Sigmoid colon (tissue), 7 donors: ENCODE results near the gene DCLK2. TPM values are rescaled to one million over a fixed set of nuclear protein-coding genes. Genes with fewer than 3 reads are reported as not detected.

ENCODE experiments used
- DNase-seq: peaks from one replicate; pipeline ENCODE4 v3.0.0-alpha.2; 2019
- H3K27ac ChIP-seq, 4 donors: fragments of 200-600 bp; sonication (generic); one replicate each; pipeline ENCODE4 v1.5.1; 2016 to 2019; ENCODE audit warnings: mild to moderate bottlenecking in 1 of 4
- H3K27me3 ChIP-seq, 3 donors: fragments of 200-600 bp; sonication (generic); one replicate each; pipeline ENCODE4 v1.5.1; 2019; ENCODE audit warnings: mild to moderate bottlenecking in 1 of 3
- H3K36me3 ChIP-seq, 4 donors: fragments of 200-600 bp; sonication (generic); one replicate each; pipeline ENCODE4 v1.5.1; 2016 to 2019
- H3K4me1 ChIP-seq, 4 donors: fragments of 200-600 bp; sonication (generic); one replicate each; pipeline ENCODE4 v1.5.1; 2017 to 2019
- H3K4me3 ChIP-seq, 4 donors: fragments of 200-600 bp; sonication (generic); one replicate each; pipeline ENCODE4 v1.5.1; 2017 to 2019; ENCODE audit warnings: mild to moderate bottlenecking in 2 of 4, moderate library complexity in 1 of 4
- H3K9me3 ChIP-seq, 4 donors: fragments of 200-600 bp in 3 of 4; sonication (generic) in 3 of 4; one replicate each; pipeline versions ENCODE4 v1.5.1 to v1.6.1; 2013 to 2019
- CTCF ChIP-seq, 4 experiments: fragments of 450-650 bp in 3 of 4; fragments of 200-600 bp in 1 of 4; IDR thresholded peaks; one replicate each; pipeline ENCODE4 v1.5.1; 2016 to 2019; ENCODE audit warnings: antibody characterized with exemption in 4 of 4, mild to moderate bottlenecking in 3 of 4, moderate library complexity in 2 of 4
- EP300 ChIP-seq, 4 donors: sonication (generic); formaldehyde crosslinking; IDR thresholded peaks; one replicate each; pipeline ENCODE4 v1.6.1; 2017; ENCODE audit warnings: antibody characterized with exemption in 4 of 4
- POLR2A ChIP-seq, 2 donors: fragments of 450-650 bp; IDR thresholded peaks; one replicate each; pipeline ENCODE4 v1.6.1; 2016; ENCODE audit warnings: antibody characterized with exemption in 2 of 2, mild to moderate bottlenecking in 2 of 2, moderate library complexity in 2 of 2
- POLR2AphosphoS5 ChIP-seq, 4 donors: sonication (generic); formaldehyde crosslinking; IDR thresholded peaks; one replicate each; pipeline ENCODE4 v1.6.1; 2017; ENCODE audit warnings: antibody characterized with exemption in 4 of 4
- WGBS, 2 donors: extraction: QIAGEN DNeasy Blood & Tissue Kit; methylation state at CpG; one replicate each; pipeline ENCODE4 v1.1.7; 2013; 5-methylcytosine and 5-hydroxymethylcytosine counted together
- intact Hi-C: fragments of 100-400 bp; cut with DNase I; formaldehyde crosslinking; loops from one replicate; pipeline ENCODE4 v1.15.1; 2023
- polyA plus RNA-seq, 3 donors: library from polyadenylated mRNA; stranded (reverse); fragments of 200-250 nt; gene quantifications; one replicate each; pipeline ENCODE4 v1.2.3, GENCODE V29; 2013
- total RNA-seq, 4 donors: library from RNA; depleted of rRNA; stranded (reverse); fragments of >200 nt; gene quantifications; one replicate each; pipeline ENCODE4 v1.1.0, GENCODE V29; 2016
- donor health status: healthy with polysubstance abuse.
- donor health status: Bipolar disorder and iron deficiency.
- donor health status: healthy.

Gene DCLK2
- total and polyA plus RNA-seq, 7 donors, result 0.69 to 30.7 (median 9.4) TPM

- intact Hi-C loops, result loop anchor here (10.0 kb wide), 1 partner anchor 74 kb away; no protein-coding TSS in a partner anchor
- Histone ChIP-seq H3K27me3 (no peaks in the 10 kb centered on the region), H3K9me3 (no peaks in the 10 kb centered on the region), H3K36me3 (no peaks in the 10 kb centered on the region), H3K4me1 (peaks cover 0 to 19% (median 7%) of the 10 kb centered on the region in 4 donors), H3K27ac (no peak overlapping the region), H3K4me3 (no peak overlapping the region)
- no peak for DNase-seq
- WGBS, 2 donors, result 27 to 63% methylated on average over 4 of the region's 4 CpGs
- TF ChIP-seq POLR2AphosphoS5 (IDR thresholded peaks at IDR 0.05) (no peak), POLR2A (IDR thresholded peaks at IDR 0.05) (no peak), CTCF (IDR thresholded peaks at IDR 0.05) (no peak), EP300 (IDR thresholded peaks at IDR 0.05) (no peak)
These were observed 7.6 kb upstream of the DCLK2 start for GRCh38 chr4:150070464-150071170.

DNA sequence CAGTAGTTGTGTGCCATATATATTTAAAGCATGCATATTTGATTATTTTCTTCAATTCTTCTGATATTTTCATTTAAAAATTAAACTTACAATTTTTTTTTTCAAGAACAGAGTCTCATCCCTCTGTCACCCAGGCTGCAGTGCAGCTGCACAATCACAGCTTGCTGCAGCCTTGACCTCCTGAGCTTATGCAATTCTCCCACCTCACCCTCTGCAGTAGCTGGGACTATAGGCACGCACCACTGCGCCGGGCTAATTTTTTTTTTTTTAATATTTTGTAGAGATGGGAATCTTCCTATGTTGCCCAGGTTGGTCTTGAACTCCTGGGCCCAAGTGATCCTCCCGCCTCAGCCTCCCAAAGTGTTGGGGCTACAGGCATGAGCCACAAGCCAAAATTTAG lies 5.8 kb upstream of the DCLK2 start:
- intact Hi-C loops, result loop anchor here (10.0 kb wide), 1 partner anchor 72 kb away; no protein-coding TSS in a partner anchor
- H3K4me1 ChIP-seq, result peaks cover 0 to 24% (median 9%) of the 10 kb centered on the region in 4 donors
- no peak overlapping the region for H3K4me3 ChIP-seq
- H3K27me3 ChIP-seq, result no peaks in the 10 kb centered on the region
- H3K27ac ChIP-seq, result peak overlapping the region in 3 of 4 donors; percentile 66 to 76 (median 72)
- 97 to 98% methylated on average over 4 of the region's 4 CpGs for WGBS, 2 donors
- H3K36me3 ChIP-seq, result no peaks in the 10 kb centered on the region
- DNase-seq, result no peak
- H3K9me3 ChIP-seq, result no peaks in the 10 kb centered on the region
- TF ChIP-seq POLR2AphosphoS5 (IDR thresholded peaks at IDR 0.05) (no peak), EP300 (IDR thresholded peaks at IDR 0.05) (no peak), CTCF (IDR thresholded peaks at IDR 0.05) (no peak), POLR2A (IDR thresholded peaks at IDR 0.05) (no peak)

DNA sequence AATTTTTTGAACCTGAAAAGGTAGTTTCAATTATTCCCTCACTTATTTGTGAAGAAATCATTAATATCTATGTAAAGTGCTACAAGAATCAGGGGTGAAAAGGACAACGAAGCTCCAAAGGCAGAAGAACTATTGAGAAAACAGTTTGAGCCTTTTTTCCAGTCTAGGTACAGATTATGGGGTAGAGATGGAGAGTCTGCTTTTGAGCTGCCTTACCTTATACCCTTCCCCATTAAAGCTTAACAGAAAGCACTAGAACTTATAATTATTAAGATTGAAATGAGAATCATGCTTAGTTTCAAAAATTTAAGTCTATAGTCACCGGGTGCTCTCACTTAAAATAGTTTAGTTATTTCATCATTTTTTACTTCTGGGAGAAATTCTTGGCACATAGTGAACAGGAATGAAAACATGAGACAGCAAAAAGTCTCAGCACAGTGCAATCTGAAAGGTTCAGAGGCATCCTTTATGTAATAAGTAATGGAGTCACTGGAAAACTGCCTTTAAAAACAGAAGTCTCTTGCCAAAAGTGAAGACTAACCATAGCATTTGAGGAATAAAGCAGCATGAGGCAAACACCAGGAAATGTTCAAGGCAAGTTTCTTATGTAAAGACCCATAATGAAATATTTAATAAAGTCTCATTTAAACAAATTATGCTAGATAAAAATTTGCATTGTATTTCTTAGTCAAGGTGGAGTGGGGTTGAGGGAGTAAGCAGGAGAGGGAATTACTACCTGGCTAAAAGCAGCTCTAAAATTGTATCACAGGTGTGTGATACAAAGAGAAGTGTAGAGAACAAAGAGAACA lies 5.1 kb upstream of the DCLK2 start:
- intact Hi-C loops, result loop anchor here (10.0 kb wide), 1 partner anchor 72 kb away; no protein-coding TSS in a partner anchor
- H3K36me3 ChIP-seq, result no peaks in the 10 kb centered on the region
- no peak overlapping the region for H3K4me3 ChIP-seq
- no peak for DNase-seq
- TF ChIP-seq CTCF (IDR thresholded peaks at IDR 0.05), result no peak
- TF ChIP-seq POLR2AphosphoS5 (IDR thresholded peaks at IDR 0.05), result peak in 1 of 4 donors; percentile 43
- TF ChIP-seq POLR2A (IDR thresholded peaks at IDR 0.05), result no peak
- WGBS, 2 donors, result 72 to 81% methylated on average over 2 of the region's 2 CpGs
- no peaks in the 10 kb centered on the region for H3K27me3 ChIP-seq
- peak overlapping the region; percentile 10 to 76 (median 69) for H3K27ac ChIP-seq
- no peaks in the 10 kb centered on the region for H3K9me3 ChIP-seq
- H3K4me1 ChIP-seq, result peaks cover 0 to 27% (median 11%) of the 10 kb centered on the region in 4 donors

DNA sequence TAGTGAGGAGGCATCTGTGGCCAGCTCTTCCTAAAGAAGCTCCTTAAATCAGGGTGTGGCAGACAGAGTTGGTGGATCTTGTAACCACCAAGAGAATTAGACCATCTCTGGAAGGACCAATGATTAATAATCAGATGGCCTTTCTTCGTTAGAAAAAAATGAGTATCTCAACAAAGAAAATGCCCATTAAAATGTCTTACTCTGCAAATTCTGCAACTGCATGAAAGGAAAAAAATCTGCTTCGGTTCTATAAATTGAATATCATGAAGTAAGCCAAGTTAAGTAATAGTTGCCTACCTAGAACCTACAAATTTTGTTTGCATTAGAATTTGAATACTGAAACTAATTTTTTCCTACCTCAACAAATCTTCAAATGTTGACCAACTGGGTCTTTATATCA lies 4.2 kb upstream of the DCLK2 start:
- Histone ChIP-seq H3K27me3 (no peaks in the 10 kb centered on the region), H3K4me1 (peaks cover 0 to 27% (median 13%) of the 10 kb centered on the region in 4 donors), H3K27ac (peak overlapping the region in 3 of 4 donors; percentile 66 to 76 (median 72)), H3K36me3 (no peaks in the 10 kb centered on the region), H3K9me3 (no peaks in the 10 kb centered on the region), H3K4me3 (no peak overlapping the region)
- no peak for DNase-seq
- TF ChIP-seq POLR2AphosphoS5 (IDR thresholded peaks at IDR 0.05) (no peak), CTCF (IDR thresholded peaks at IDR 0.05) (no peak), EP300 (IDR thresholded peaks at IDR 0.05) (no peak), POLR2A (IDR thresholded peaks at IDR 0.05) (no peak)
- WGBS, 2 donors, result 88 to 94% methylated on average over 2 of the region's 2 CpGs
- intact Hi-C loops, result loop anchor here (10.0 kb wide), 1 partner anchor 71 kb away; no protein-coding TSS in a partner anchor
